H9 (cell line): ENCODE data around the gene SH3GL3. TPM values are rescaled to one million over a fixed set of nuclear protein-coding genes. Genes with fewer than 3 reads are reported as not detected.
A peak's percentile ranks its signal among the peaks of the same experiment; 100 is the strongest.

ENCODE experiments used
- DNase-seq: peaks from one replicate; pipeline ENCODE4 v3.0.0-alpha.2; 2017
- H2AFZ ChIP-seq: one replicate; pipeline ENCODE4 v1.6.1; 2013; ENCODE audit warnings: mild to moderate bottlenecking, low read length, control low read depth, moderate library complexity
- H2AK5ac ChIP-seq: 2 replicates; pipeline ENCODE4 v1.6.1; 2013; ENCODE audit warnings: low read length, control low read depth, mixed read lengths; ENCODE audit not compliant: insufficient read length
- H2BK120ac ChIP-seq: one replicate; pipeline ENCODE4 v1.6.1; 2013; ENCODE audit warnings: low read depth, mild to moderate bottlenecking, low read length, control low read depth, inconsistent platforms; ENCODE audit not compliant: poor library complexity, severe bottlenecking
- H2BK12ac ChIP-seq: 2 replicates; pipeline ENCODE4 v1.6.1; 2013; ENCODE audit warnings: low read length, control low read depth, mixed read lengths, low read depth; ENCODE audit not compliant: insufficient read length
- H2BK15ac ChIP-seq: 2 replicates; pipeline ENCODE4 v1.6.1; 2013; ENCODE audit warnings: low read depth, low read length, control low read depth
- H2BK20ac ChIP-seq: one replicate; pipeline ENCODE4 v1.6.1; 2013; ENCODE audit warnings: low read depth, mild to moderate bottlenecking, low read length, control low read depth, inconsistent platforms; ENCODE audit not compliant: poor library complexity, severe bottlenecking
- H2BK5ac ChIP-seq: 2 replicates; pipeline ENCODE4 v1.6.1; 2013; ENCODE audit warnings: low read length, control low read depth, mixed read lengths; ENCODE audit not compliant: insufficient read length
- H3K14ac ChIP-seq: 2 replicates; pipeline ENCODE4 v1.6.1; 2013; ENCODE audit warnings: low read length, control low read depth; ENCODE audit not compliant: insufficient read depth
- H3K18ac ChIP-seq: 2 replicates; pipeline ENCODE4 v1.6.1; 2013; ENCODE audit warnings: low read depth, mild to moderate bottlenecking, mixed read lengths, low read length, control low read depth; ENCODE audit not compliant: insufficient read length
- H3K23ac ChIP-seq: 2 replicates; pipeline ENCODE4 v1.6.1; 2013; ENCODE audit warnings: low read length, control low read depth, mixed read lengths, low read depth; ENCODE audit not compliant: insufficient read length
- H3K23me2 ChIP-seq: 2 replicates; pipeline ENCODE4 v1.6.1; 2013; ENCODE audit warnings: low read depth, mild to moderate bottlenecking, mixed read lengths, low read length, control low read depth; ENCODE audit not compliant: insufficient read length, poor library complexity, severe bottlenecking
- H3K27ac ChIP-seq: 2 replicates; pipeline ENCODE4 v1.5.1; 2013; ENCODE audit warnings: low read length, control low read depth, mixed read lengths, low read depth; ENCODE audit not compliant: insufficient read length
- H3K27me3 ChIP-seq: 2 replicates; pipeline ENCODE4 v1.6.1; 2013; ENCODE audit warnings: low read length, control low read depth, inconsistent platforms; ENCODE audit not compliant: insufficient read depth
- H3K4ac ChIP-seq: 2 replicates; pipeline ENCODE4 v1.6.1; 2013; ENCODE audit warnings: low read depth, mild to moderate bottlenecking, control low read depth, inconsistent platforms, low read length, moderate library complexity
- H3K4me1 ChIP-seq: 2 replicates; pipeline ENCODE4 v1.6.1; 2013; ENCODE audit warnings: low read length, control low read depth, inconsistent platforms; ENCODE audit not compliant: insufficient read depth
- H3K4me2 ChIP-seq: 2 replicates; pipeline ENCODE4 v1.6.1; 2013; ENCODE audit warnings: low read length, control low read depth, mixed read lengths; ENCODE audit not compliant: insufficient read length, insufficient read depth
- H3K56ac ChIP-seq: 2 replicates; pipeline ENCODE4 v1.6.1; 2013; ENCODE audit warnings: low read depth, mild to moderate bottlenecking, mixed read lengths, low read length, control low read depth; ENCODE audit not compliant: insufficient read length
- H3K79me1 ChIP-seq: 2 replicates; pipeline ENCODE4 v1.6.1; 2013; ENCODE audit warnings: low read depth, mild to moderate bottlenecking, moderate library complexity, low read length, control low read depth, inconsistent platforms; ENCODE audit not compliant: insufficient read depth, poor library complexity, severe bottlenecking
- H3K79me2 ChIP-seq: 2 replicates; pipeline ENCODE4 v1.6.1; 2013; ENCODE audit warnings: low read length, control low read depth, inconsistent platforms; ENCODE audit not compliant: insufficient read depth
- H3K9ac ChIP-seq: 2 replicates; pipeline ENCODE4 v1.6.1; 2013; ENCODE audit warnings: low read length, control low read depth, mixed read lengths; ENCODE audit not compliant: insufficient read length; ENCODE audit errors: extremely low read depth
- H3K9me3 ChIP-seq: one replicate; pipeline ENCODE4 v1.6.1; 2013; ENCODE audit warnings: low read depth, low read length, inconsistent platforms; ENCODE audit not compliant: control insufficient read depth
- H3T11ph ChIP-seq: one replicate; pipeline ENCODE4 v1.6.1; 2013; ENCODE audit warnings: mild to moderate bottlenecking, low read length, control low read depth, inconsistent platforms
- H4K20me1 ChIP-seq: one replicate; pipeline ENCODE4 v1.6.1; 2013; ENCODE audit not compliant: control insufficient read depth, insufficient read length, insufficient read depth
- H4K5ac ChIP-seq: 2 replicates; pipeline ENCODE4 v1.6.1; 2013; ENCODE audit warnings: low read depth, mild to moderate bottlenecking, mixed read lengths, low read length, control low read depth; ENCODE audit not compliant: insufficient read length
- H4K8ac ChIP-seq: replicated peaks from 2 replicates; pipeline ENCODE4 v1.6.1; 2013; ENCODE audit warnings: low read length, control low read depth, mixed read lengths, low read depth; ENCODE audit not compliant: insufficient read length
- H4K91ac ChIP-seq: 2 replicates; pipeline ENCODE4 v1.6.1; 2013; ENCODE audit warnings: low read depth, mild to moderate bottlenecking, moderate library complexity, mixed read lengths, low read length, control low read depth; ENCODE audit not compliant: insufficient read length
- H3K27ac Mint-ChIP-seq, 3 experiments: 2 replicates in 2 of 3; 3 replicates in 1 of 3; pipeline ENCODE4 v1.8.0; 2020 to 2021; ENCODE audit warnings: mixed read lengths in 3 of 3, mild to moderate bottlenecking in 1 of 3, moderate library complexity in 1 of 3
- H3K27me3 Mint-ChIP-seq: 2 replicates; pipeline ENCODE4 v1.8.0; 2021; ENCODE audit warnings: low read depth, mild to moderate bottlenecking, moderate library complexity, mixed read lengths
- H3K36me3 Mint-ChIP-seq, 3 experiments: 2 replicates in 2 of 3; 3 replicates in 1 of 3; pipeline ENCODE4 v1.8.0; 2020 to 2021; ENCODE audit warnings: low read depth in 3 of 3, mixed read lengths in 3 of 3; ENCODE audit not compliant: insufficient read depth in 1 of 3
- H3K4me1 Mint-ChIP-seq, 2 experiments: 2 replicates each; pipeline ENCODE4 v1.8.0; 2020; ENCODE audit warnings: mixed read lengths in 2 of 2
- H3K4me3 Mint-ChIP-seq, 2 experiments: 2 replicates in 1 of 2; 3 replicates in 1 of 2; pipeline ENCODE4 v1.8.0; 2020 to 2021; ENCODE audit warnings: mild to moderate bottlenecking in 2 of 2, mixed read lengths in 2 of 2, moderate library complexity in 1 of 2
- H3K9me3 Mint-ChIP-seq, 2 experiments: 2 replicates in 1 of 2; 3 replicates in 1 of 2; pipeline ENCODE4 v1.8.0; 2020; ENCODE audit warnings: mild to moderate bottlenecking in 2 of 2, mixed read lengths in 2 of 2, moderate library complexity in 1 of 2
- WGBS: extraction: QIAGEN DNeasy Blood & Tissue Kit; methylation state at CpG from one replicate; pipeline ENCODE4 v1.1.7; 2013; ENCODE audit warnings: missing lambda C conversion rate, low lambda C conversion rate, mixed read lengths; ENCODE audit not compliant: insufficient read length; ENCODE audit errors: extremely low coverage; 5-methylcytosine and 5-hydroxymethylcytosine counted together
- total RNA-seq: library from RNA; stranded (reverse); gene quantifications from 2 replicates; pipeline ENCODE4 v1.2.1, GENCODE V29; 2021
- TF ChIP-seq, protein P1 (sequence below): fragments of 200-600 bp; sonication (generic); conservative IDR thresholded peaks from 3 replicates; pipeline ENCODE4 v1.8.0; 2021; ENCODE audit warnings: antibody characterized with exemption, mild to moderate bottlenecking

Gene SH3GL3
- total RNA-seq, 1 experiment from 2014 or later = 11.2 TPM

GRCh38 chr15:83498374-83498773, 51.2 kb downstream of the SH3GL3 start:
- no peak overlapping the region for H2BK120ac ChIP-seq
- peak overlapping the region; percentile 84 for H2BK5ac ChIP-seq
- no peaks in the 10 kb centered on the region for H3K79me1 ChIP-seq
- Mint-ChIP-seq H3K27ac (peak overlapping the region; percentile 41 to 92 (median 68)), H3K36me3 (peaks cover 17 to 26% (median 24%) of the 10 kb centered on the region in 3 experiments), H3K4me1 (peaks cover 13 to 15% of the 10 kb centered on the region in 2 experiments), H3K4me3 (no peak overlapping the region), H3K9me3 (peaks cover 25 to 26% of the 10 kb centered on the region in 2 experiments), H3K27me3 (no peaks in the 10 kb centered on the region)
- no peak overlapping the region; the same call in 1 of the 2 replicates for H3K4ac ChIP-seq
- peak overlapping the region; percentile 93 for H3K18ac ChIP-seq
- H2AFZ ChIP-seq = no peak overlapping the region
- H3K9ac ChIP-seq = no peak overlapping the region
- no peaks in the 10 kb centered on the region for H3K23me2 ChIP-seq
- peak overlapping the region; percentile 12 for H3K4me2 ChIP-seq
- no peak overlapping the region for H4K5ac ChIP-seq
- H3K14ac ChIP-seq = no peak overlapping the region
- H3K27ac ChIP-seq = peak overlapping the region; percentile 84
- WGBS = no CpG with 5 or more reads among the region's 1 CpG
- H3K56ac ChIP-seq = no peak overlapping the region
- no peak overlapping the region for H3K23ac ChIP-seq
- peak overlapping the region; percentile 80 for H2BK12ac ChIP-seq
- no peak overlapping the region for H2BK15ac ChIP-seq
- H4K91ac ChIP-seq = no peak overlapping the region
- DNase-seq = no peak
- peak overlapping the region; percentile 79 for H2AK5ac ChIP-seq
- TF ChIP-seq, protein P1, sequence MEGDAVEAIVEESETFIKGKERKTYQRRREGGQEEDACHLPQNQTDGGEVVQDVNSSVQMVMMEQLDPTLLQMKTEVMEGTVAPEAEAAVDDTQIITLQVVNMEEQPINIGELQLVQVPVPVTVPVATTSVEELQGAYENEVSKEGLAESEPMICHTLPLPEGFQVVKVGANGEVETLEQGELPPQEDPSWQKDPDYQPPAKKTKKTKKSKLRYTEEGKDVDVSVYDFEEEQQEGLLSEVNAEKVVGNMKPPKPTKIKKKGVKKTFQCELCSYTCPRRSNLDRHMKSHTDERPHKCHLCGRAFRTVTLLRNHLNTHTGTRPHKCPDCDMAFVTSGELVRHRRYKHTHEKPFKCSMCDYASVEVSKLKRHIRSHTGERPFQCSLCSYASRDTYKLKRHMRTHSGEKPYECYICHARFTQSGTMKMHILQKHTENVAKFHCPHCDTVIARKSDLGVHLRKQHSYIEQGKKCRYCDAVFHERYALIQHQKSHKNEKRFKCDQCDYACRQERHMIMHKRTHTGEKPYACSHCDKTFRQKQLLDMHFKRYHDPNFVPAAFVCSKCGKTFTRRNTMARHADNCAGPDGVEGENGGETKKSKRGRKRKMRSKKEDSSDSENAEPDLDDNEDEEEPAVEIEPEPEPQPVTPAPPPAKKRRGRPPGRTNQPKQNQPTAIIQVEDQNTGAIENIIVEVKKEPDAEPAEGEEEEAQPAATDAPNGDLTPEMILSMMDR = no peak
- H3K27me3 ChIP-seq = no peaks in the 10 kb centered on the region
- H4K20me1 ChIP-seq = no peaks in the 10 kb centered on the region
- no peaks in the 10 kb centered on the region; the same call in 1 of the 2 replicates for H3K4me1 ChIP-seq
- H2BK20ac ChIP-seq = no peak overlapping the region
- H3T11ph ChIP-seq = no peak overlapping the region
- no peaks in the 10 kb centered on the region for H3K79me2 ChIP-seq
- H4K8ac ChIP-seq = no peak overlapping the region
- H3K9me3 ChIP-seq = peaks cover 8% of the 10 kb centered on the region
